GM23338 (cell line): ENCODE measurements around the gene ASS1. TPM values are rescaled to one million over a fixed set of nuclear protein-coding genes. Genes with fewer than 3 reads are reported as not detected.

Experiments
- ATAC-seq: fragments of 200-7000 bp; cut with Tn5 transposase; 3 replicates; pipeline ENCODE4 v1.9.1; 2020
- DNase-seq: peaks from one replicate; pipeline ENCODE4 v3.0.0-alpha.2; 2015; ENCODE audit warnings: low spot score
- H2AFZ ChIP-seq: fragments of 200-600 bp; sonication (generic); 2 replicates; pipeline ENCODE4 v1.8.0; 2016; ENCODE audit warnings: antibody characterized with exemption, mild to moderate bottlenecking, moderate library complexity
- H3F3A ChIP-seq: fragments of 200-600 bp; sonication (generic); replicated peaks from 2 replicates; pipeline ENCODE4 v1.8.0; 2017; ENCODE audit warnings: antibody characterized with exemption, mixed run types, low read depth
- H3K27ac ChIP-seq: fragments of 200-600 bp; sonication (generic); 2 replicates; pipeline ENCODE4 v1.6.1; 2016; ENCODE audit warnings: low read depth
- H3K27me3 ChIP-seq: fragments of 200-600 bp; sonication (generic); 2 replicates; pipeline ENCODE4 v1.8.0; 2016; ENCODE audit warnings: mild to moderate bottlenecking, mixed run types, moderate library complexity; ENCODE audit not compliant: insufficient read depth
- H3K36me3 ChIP-seq: fragments of 200-600 bp; sonication (generic); 2 replicates; pipeline ENCODE4 v1.8.0; 2016; ENCODE audit warnings: mild to moderate bottlenecking; ENCODE audit not compliant: insufficient read depth
- H3K4me1 ChIP-seq: fragments of 200-600 bp; sonication (generic); 2 replicates; pipeline ENCODE4 v1.8.0; 2016; ENCODE audit warnings: mild to moderate bottlenecking, moderate library complexity; ENCODE audit not compliant: insufficient read depth
- H3K4me2 ChIP-seq: fragments of 200-600 bp; sonication (generic); 2 replicates; pipeline ENCODE4 v1.7.1; 2017; ENCODE audit warnings: mixed run types
- H3K4me3 ChIP-seq: fragments of 200-600 bp; sonication (generic); 2 replicates; pipeline ENCODE4 v1.6.1; 2016; ENCODE audit warnings: mixed run types
- H3K79me2 ChIP-seq: fragments of 200-600 bp; sonication (generic); replicated peaks from 2 replicates; pipeline ENCODE4 v1.8.0; 2017; ENCODE audit warnings: mild to moderate bottlenecking; ENCODE audit not compliant: insufficient read depth
- H3K9me2 ChIP-seq: fragments of 200-600 bp; sonication (generic); 2 replicates; pipeline ENCODE4 v1.8.0; 2017; ENCODE audit not compliant: insufficient read depth
- H4K20me1 ChIP-seq: fragments of 200-600 bp; sonication (generic); replicated peaks from 2 replicates; pipeline ENCODE4 v1.8.0; 2017; ENCODE audit warnings: mild to moderate bottlenecking; ENCODE audit not compliant: insufficient read depth
- H3K27ac Mint-ChIP-seq: 2 replicates; pipeline ENCODE4 v1.8.0; 2020; ENCODE audit warnings: inconsistent platforms, mild to moderate bottlenecking, moderate library complexity, mixed read lengths
- H3K27me3 Mint-ChIP-seq: 3 replicates; pipeline ENCODE4 v1.8.0; 2022; ENCODE audit warnings: low read depth, mild to moderate bottlenecking, moderate library complexity, mixed read lengths, inconsistent platforms; ENCODE audit not compliant: insufficient read depth, poor library complexity
- H3K36me3 Mint-ChIP-seq: 3 replicates; pipeline ENCODE4 v1.8.0; 2021; ENCODE audit warnings: low read depth, mild to moderate bottlenecking, inconsistent platforms, moderate library complexity, mixed read lengths
- H3K4me1 Mint-ChIP-seq: 3 replicates; pipeline ENCODE4 v1.8.0; 2020; ENCODE audit warnings: mild to moderate bottlenecking, inconsistent platforms, mixed read lengths
- H3K4me3 Mint-ChIP-seq: 3 replicates; pipeline ENCODE4 v1.8.0; 2021; ENCODE audit warnings: moderate library complexity, mild to moderate bottlenecking, inconsistent platforms, mixed read lengths
- H3K9me3 Mint-ChIP-seq: 3 replicates; pipeline ENCODE4 v1.8.0; 2020; ENCODE audit warnings: moderate library complexity, mild to moderate bottlenecking, inconsistent platforms, mixed read lengths
- CREB1 ChIP-seq: fragments of 250-450 bp; sonication (Bioruptor Pico); IDR thresholded peaks from 2 replicates; pipeline ENCODE4 v1.5.0; 2020; ENCODE audit warnings: low read depth, mild to moderate bottlenecking, moderate library complexity
- POLR2AphosphoS5 ChIP-seq: IDR thresholded peaks from 2 replicates; pipeline ENCODE4 v1.6.1; 2016; ENCODE audit warnings: antibody characterized with exemption, low read depth
- STAT1 ChIP-seq: IDR thresholded peaks from one replicate; pipeline ENCODE4 v1.6.1; 2016; ENCODE audit warnings: antibody characterized with exemption; ENCODE audit not compliant: unreplicated experiment
- polyA plus RNA-seq: library from polyadenylated mRNA; unstranded; fragments of >200 nt; fragmentation: Nextera tagmentation; extraction: Ambion mirVana; gene quantifications from 2 replicates; pipeline ENCODE4 v1.2.1, GENCODE V29; 2016
- total RNA-seq: library from RNA; depleted of rRNA; stranded (reverse); fragments of >200 nt; shearing (Covaris generic); gene quantifications from 2 replicates; pipeline ENCODE4 v1.2.3, GENCODE V29; 2014
- TF ChIP-seq, protein P1 (sequence below), 2 experiments: fragments of 200-600 bp in 1 of 2; sonication (generic) in 1 of 2; conservative IDR thresholded peaks; 2 replicates each; pipeline versions ENCODE4 v1.5.1 to v1.6.1; 2016 to 2017; ENCODE audit warnings: antibody characterized with exemption in 2 of 2, low read depth in 2 of 2, mild to moderate bottlenecking in 2 of 2, moderate library complexity in 1 of 2
- TF ChIP-seq, protein P2 (sequence below): IDR thresholded peaks from 2 replicates; pipeline ENCODE4 v1.6.1; 2016; ENCODE audit warnings: antibody characterized with exemption
- TF ChIP-seq, protein P3 (sequence below): IDR thresholded peaks from one replicate; pipeline ENCODE4 v1.6.1; 2018; ENCODE audit warnings: antibody characterized with exemption; ENCODE audit not compliant: unreplicated experiment

ASS1 gene
- total and polyA plus RNA-seq, 2 experiments from 2014 or later, result 65.8 to 103 TPM

DNA sequence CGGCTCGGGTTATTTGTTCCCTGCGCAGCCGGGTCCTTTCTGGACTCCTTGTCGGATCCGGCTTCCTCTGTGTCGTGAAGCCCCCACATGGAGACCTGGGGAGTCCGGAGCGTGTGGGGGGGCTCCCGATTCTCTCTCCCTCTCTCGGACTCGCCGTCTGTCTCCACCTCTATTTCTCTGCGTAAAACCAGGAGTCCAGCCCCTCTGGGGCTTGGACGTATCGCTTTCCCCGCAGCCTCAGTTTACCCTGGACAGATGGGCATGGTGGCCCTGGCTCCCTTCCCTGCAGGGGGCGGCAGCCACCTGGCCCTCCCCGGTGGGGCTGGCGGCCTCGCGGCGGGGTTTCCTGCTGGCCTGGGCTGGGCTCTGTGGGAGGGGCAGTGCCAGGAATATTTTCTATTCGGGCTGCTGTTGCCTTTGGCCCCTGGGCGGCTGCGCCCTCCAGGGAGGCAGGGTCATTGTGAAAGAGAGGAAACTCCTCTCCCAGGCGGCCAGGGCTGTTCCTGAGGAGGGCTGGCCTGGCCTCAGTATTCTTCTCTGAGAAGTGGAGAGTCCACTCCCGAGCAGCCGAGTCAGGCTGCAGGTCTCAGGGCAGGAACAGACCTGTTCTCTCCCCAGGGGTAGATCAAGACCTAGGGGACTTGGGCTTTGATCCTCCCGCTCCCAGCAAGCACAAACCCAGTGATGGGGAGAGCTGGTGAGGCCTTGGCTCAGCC is 665 bp downstream of the ASS1 start:
- Mint-ChIP-seq H3K4me1 (peaks cover 43% of the 10 kb centered on the region), H3K27ac (peak overlapping the region; percentile 84; the same call in 1 of the 2 replicates), H3K27me3 (peaks cover 40% of the 10 kb centered on the region), H3K9me3 (peaks cover 16% of the 10 kb centered on the region), H3K4me3 (peak overlapping the region; percentile 76), H3K36me3 (peaks cover 31% of the 10 kb centered on the region)
- H3K9me2 ChIP-seq, result no peaks in the 10 kb centered on the region
- H3F3A ChIP-seq, result peaks cover 8% of the 10 kb centered on the region; the same call in 1 of the 2 replicates
- H3K36me3 ChIP-seq, result peaks cover 7% of the 10 kb centered on the region; the same call in 1 of the 2 replicates
- H3K4me2 ChIP-seq, result peak overlapping the region; percentile 96
- H3K79me2 ChIP-seq, result no peaks in the 10 kb centered on the region; the same call in 1 of the 2 replicates
- H2AFZ ChIP-seq, result peak overlapping the region; percentile 63
- H3K27me3 ChIP-seq, result peaks cover 30% of the 10 kb centered on the region
- H3K4me1 ChIP-seq, result peaks cover 35% of the 10 kb centered on the region
- no peak for TF ChIP-seq POLR2AphosphoS5
- TF ChIP-seq, protein P1, sequence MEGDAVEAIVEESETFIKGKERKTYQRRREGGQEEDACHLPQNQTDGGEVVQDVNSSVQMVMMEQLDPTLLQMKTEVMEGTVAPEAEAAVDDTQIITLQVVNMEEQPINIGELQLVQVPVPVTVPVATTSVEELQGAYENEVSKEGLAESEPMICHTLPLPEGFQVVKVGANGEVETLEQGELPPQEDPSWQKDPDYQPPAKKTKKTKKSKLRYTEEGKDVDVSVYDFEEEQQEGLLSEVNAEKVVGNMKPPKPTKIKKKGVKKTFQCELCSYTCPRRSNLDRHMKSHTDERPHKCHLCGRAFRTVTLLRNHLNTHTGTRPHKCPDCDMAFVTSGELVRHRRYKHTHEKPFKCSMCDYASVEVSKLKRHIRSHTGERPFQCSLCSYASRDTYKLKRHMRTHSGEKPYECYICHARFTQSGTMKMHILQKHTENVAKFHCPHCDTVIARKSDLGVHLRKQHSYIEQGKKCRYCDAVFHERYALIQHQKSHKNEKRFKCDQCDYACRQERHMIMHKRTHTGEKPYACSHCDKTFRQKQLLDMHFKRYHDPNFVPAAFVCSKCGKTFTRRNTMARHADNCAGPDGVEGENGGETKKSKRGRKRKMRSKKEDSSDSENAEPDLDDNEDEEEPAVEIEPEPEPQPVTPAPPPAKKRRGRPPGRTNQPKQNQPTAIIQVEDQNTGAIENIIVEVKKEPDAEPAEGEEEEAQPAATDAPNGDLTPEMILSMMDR (conservative IDR thresholded peaks at IDR 0.05; ENCODE audit: low read depth in 2 of 2), result 0 out of 4 replicates have a peak, but pooled peaks of 1 of the 2 experiments have one; percentile 2
- ATAC-seq (peak; percentile 16), DNase-seq (peak; percentile 52)
- no peaks in the 10 kb centered on the region; the same call in 1 of the 2 replicates for H4K20me1 ChIP-seq
- H3K27ac ChIP-seq, result no peak overlapping the region
- peak overlapping the region; percentile 85 for H3K4me3 ChIP-seq

DNA sequence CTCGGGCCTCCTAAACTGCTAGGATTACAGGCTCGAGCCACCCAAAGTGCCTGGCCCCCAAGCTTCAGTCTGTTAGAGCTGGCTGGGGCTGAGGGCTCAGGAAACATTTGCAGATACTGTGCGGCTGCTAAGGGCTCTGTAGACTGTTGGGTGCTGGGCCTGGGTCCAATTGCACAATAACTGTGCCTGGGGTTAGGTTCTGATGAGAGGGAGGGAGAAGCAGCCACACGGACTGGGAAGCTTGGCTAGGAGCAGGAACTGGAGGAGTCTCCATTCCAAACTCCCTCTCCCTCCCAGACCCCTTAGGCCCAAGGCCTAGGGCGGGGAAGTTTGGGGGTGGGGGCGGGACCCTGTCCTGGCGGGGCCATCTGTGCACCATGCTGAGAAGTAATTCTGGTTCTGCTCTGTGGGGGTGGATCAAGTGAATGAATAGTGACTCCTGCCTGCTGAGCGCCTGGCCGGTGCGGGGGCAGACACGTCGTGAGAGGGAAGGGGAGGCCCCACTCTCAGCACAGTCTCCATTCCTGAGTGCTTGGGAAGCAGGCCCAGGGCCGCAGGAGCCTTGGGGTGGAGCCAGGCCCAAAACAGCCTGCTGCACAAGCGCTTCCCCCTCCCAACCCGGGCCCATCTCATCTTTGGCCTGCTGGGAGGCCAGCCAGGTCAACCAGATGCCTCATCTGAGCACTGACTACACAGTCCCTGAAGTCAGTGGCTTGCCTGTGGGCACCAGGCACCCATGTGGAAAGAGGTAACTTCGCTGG is 1.5 kb downstream of the ASS1 start:
- Histone ChIP-seq H3K4me2 (peak overlapping the region; percentile 96), H4K20me1 (no peaks in the 10 kb centered on the region; the same call in 1 of the 2 replicates), H3K4me3 (peak overlapping the region; percentile 85), H3K27ac (no peak overlapping the region), H3K36me3 (peaks cover 1% of the 10 kb centered on the region; the same call in 1 of the 2 replicates), H3K4me1 (peaks cover 40% of the 10 kb centered on the region), H3F3A (peaks cover 8% of the 10 kb centered on the region; the same call in 1 of the 2 replicates), H2AFZ (peak overlapping the region; percentile 28; the same call in 1 of the 2 replicates), H3K27me3 (peaks cover 30% of the 10 kb centered on the region), H3K79me2 (no peaks in the 10 kb centered on the region; the same call in 1 of the 2 replicates), H3K9me2 (no peaks in the 10 kb centered on the region)
- peak; percentile 40 for ATAC-seq
- Mint-ChIP-seq H3K36me3 (peaks cover 28% of the 10 kb centered on the region), H3K27ac (peak overlapping the region; percentile 84), H3K4me1 (peaks cover 51% of the 10 kb centered on the region), H3K4me3 (peak overlapping the region; percentile 76), H3K9me3 (peaks cover 10% of the 10 kb centered on the region), H3K27me3 (peaks cover 42% of the 10 kb centered on the region)
- peak; percentile 45 for DNase-seq
- TF ChIP-seq, protein P2, sequence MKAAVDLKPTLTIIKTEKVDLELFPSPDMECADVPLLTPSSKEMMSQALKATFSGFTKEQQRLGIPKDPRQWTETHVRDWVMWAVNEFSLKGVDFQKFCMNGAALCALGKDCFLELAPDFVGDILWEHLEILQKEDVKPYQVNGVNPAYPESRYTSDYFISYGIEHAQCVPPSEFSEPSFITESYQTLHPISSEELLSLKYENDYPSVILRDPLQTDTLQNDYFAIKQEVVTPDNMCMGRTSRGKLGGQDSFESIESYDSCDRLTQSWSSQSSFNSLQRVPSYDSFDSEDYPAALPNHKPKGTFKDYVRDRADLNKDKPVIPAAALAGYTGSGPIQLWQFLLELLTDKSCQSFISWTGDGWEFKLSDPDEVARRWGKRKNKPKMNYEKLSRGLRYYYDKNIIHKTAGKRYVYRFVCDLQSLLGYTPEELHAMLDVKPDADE, result no peak
- TF ChIP-seq, protein P3, sequence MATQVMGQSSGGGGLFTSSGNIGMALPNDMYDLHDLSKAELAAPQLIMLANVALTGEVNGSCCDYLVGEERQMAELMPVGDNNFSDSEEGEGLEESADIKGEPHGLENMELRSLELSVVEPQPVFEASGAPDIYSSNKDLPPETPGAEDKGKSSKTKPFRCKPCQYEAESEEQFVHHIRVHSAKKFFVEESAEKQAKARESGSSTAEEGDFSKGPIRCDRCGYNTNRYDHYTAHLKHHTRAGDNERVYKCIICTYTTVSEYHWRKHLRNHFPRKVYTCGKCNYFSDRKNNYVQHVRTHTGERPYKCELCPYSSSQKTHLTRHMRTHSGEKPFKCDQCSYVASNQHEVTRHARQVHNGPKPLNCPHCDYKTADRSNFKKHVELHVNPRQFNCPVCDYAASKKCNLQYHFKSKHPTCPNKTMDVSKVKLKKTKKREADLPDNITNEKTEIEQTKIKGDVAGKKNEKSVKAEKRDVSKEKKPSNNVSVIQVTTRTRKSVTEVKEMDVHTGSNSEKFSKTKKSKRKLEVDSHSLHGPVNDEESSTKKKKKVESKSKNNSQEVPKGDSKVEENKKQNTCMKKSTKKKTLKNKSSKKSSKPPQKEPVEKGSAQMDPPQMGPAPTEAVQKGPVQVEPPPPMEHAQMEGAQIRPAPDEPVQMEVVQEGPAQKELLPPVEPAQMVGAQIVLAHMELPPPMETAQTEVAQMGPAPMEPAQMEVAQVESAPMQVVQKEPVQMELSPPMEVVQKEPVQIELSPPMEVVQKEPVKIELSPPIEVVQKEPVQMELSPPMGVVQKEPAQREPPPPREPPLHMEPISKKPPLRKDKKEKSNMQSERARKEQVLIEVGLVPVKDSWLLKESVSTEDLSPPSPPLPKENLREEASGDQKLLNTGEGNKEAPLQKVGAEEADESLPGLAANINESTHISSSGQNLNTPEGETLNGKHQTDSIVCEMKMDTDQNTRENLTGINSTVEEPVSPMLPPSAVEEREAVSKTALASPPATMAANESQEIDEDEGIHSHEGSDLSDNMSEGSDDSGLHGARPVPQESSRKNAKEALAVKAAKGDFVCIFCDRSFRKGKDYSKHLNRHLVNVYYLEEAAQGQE, result no peak
- TF ChIP-seq, protein P1 (conservative IDR thresholded peaks at IDR 0.05; ENCODE audit: low read depth in 2 of 2), result no peak
- no peak for TF ChIP-seq CREB1 (CRISPR knock-in tag)
- TF ChIP-seq STAT1, result no peak
